SK-N-MC (cell line): Measurements from ENCODE around the gene SLC1A3.

Source experiments
- DNase-seq: peaks from one replicate; pipeline ENCODE4 v3.0.0-alpha.2; 2011; ENCODE audit warnings: low read depth, low spot score
- H3K27ac ChIP-seq: fragments of 200-600 bp; sonication (generic); 2 replicates; pipeline ENCODE4 v1.5.1; 2016; ENCODE audit warnings: mixed run types
- H3K36me3 ChIP-seq: fragments of 200-600 bp; sonication (generic); 2 replicates; pipeline ENCODE4 v1.6.1; 2017; ENCODE audit warnings: antibody characterized with exemption, low read length, mixed read lengths; ENCODE audit not compliant: insufficient read depth
- H3K4me3 ChIP-seq: fragments of 200-600 bp; sonication (generic); 2 replicates; pipeline ENCODE4 v1.5.1; 2016
- H3K9ac ChIP-seq: fragments of 200-600 bp; sonication (generic); 2 replicates; pipeline ENCODE4 v1.8.0; 2017; ENCODE audit warnings: mixed run types, mixed read lengths; ENCODE audit not compliant: insufficient read length
- H3K9me3 ChIP-seq: fragments of 200-600 bp; sonication (generic); 2 replicates; pipeline ENCODE4 v1.6.1; 2017; ENCODE audit warnings: low read depth, mild to moderate bottlenecking, antibody characterized with exemption, low read length, moderate library complexity, mixed read lengths
- EZH2 ChIP-seq: fragments of 200-600 bp; sonication (generic); IDR thresholded peaks from one replicate; pipeline ENCODE4 v1.6.1; 2017; ENCODE audit warnings: antibody characterized with exemption
- FOXP2 ChIP-seq: optimal IDR thresholded peaks from 2 replicates; pipeline ENCODE3; 2011; ENCODE audit warnings: mild to moderate bottlenecking, moderate library complexity; ENCODE audit not compliant: insufficient read depth; ENCODE audit errors: extremely low read length, control extremely low read depth
- POLR2AphosphoS5 ChIP-seq: IDR thresholded peaks from 2 replicates; pipeline ENCODE4 v1.6.1; 2012; ENCODE audit warnings: mild to moderate bottlenecking, low read depth, low read length, borderline replicate concordance

Gene SLC1A3

GRCh38 chr5:36712706-36713105 lies 106.3 kb downstream of the SLC1A3 start:
- no peak overlapping the region for H3K27ac ChIP-seq
- no peaks in the 10 kb centered on the region for H3K9me3 ChIP-seq
- TF ChIP-seq FOXP2 (no peak), EZH2 (no peak), POLR2AphosphoS5 (no peak)
- no peak for DNase-seq
- no peak overlapping the region for H3K4me3 ChIP-seq
- H3K9ac ChIP-seq: no peak overlapping the region
- H3K36me3 ChIP-seq: no peaks in the 10 kb centered on the region

GRCh38 chr5:36713541-36713940 lies 107.1 kb downstream of the SLC1A3 start:
- no peak overlapping the region for H3K27ac ChIP-seq
- no peak overlapping the region for H3K4me3 ChIP-seq
- H3K9me3 ChIP-seq: no peaks in the 10 kb centered on the region
- H3K36me3 ChIP-seq: no peaks in the 10 kb centered on the region
- no peak for DNase-seq
- no peak for TF ChIP-seq POLR2AphosphoS5
- TF ChIP-seq FOXP2: no peak
- no peak for TF ChIP-seq EZH2
- no peak overlapping the region for H3K9ac ChIP-seq

GRCh38 chr5:36717131-36717695 lies 110.8 kb downstream of the SLC1A3 start:
- no peak overlapping the region for H3K9ac ChIP-seq
- no peaks in the 10 kb centered on the region for H3K9me3 ChIP-seq
- H3K27ac ChIP-seq: 0 out of 2 replicates have a peak overlapping the region, but pooled peaks have one; percentile 37
- peak; percentile 56 for DNase-seq
- TF ChIP-seq POLR2AphosphoS5 (no peak), EZH2 (no peak), FOXP2 (no peak)
- H3K4me3 ChIP-seq: peak overlapping the region; percentile 32
- H3K36me3 ChIP-seq: no peaks in the 10 kb centered on the region

- Histone ChIP-seq H3K27ac (no peak overlapping the region), H3K36me3 (no peaks in the 10 kb centered on the region), H3K4me3 (no peak overlapping the region), H3K9ac (no peak overlapping the region), H3K9me3 (no peaks in the 10 kb centered on the region)
- no peak for DNase-seq
- TF ChIP-seq FOXP2: no peak
Observed at GRCh38 chr5:36719282-36719681, 112.9 kb downstream of the SLC1A3 start.

- no peak for TF ChIP-seq FOXP2
- TF ChIP-seq EZH2: no peak
- no peak for TF ChIP-seq POLR2AphosphoS5
- no peaks in the 10 kb centered on the region for H3K36me3 ChIP-seq
Observed at GRCh38 chr5:36720688-36721087, 114.3 kb downstream of the SLC1A3 start.

GRCh38 chr5:36721664-36722235 lies 115.3 kb downstream of the SLC1A3 start:
- H3K4me3 ChIP-seq: no peak overlapping the region
- H3K9me3 ChIP-seq: no peaks in the 10 kb centered on the region
- H3K9ac ChIP-seq: no peak overlapping the region
- DNase-seq: no peak
- TF ChIP-seq POLR2AphosphoS5: no peak
- TF ChIP-seq EZH2: no peak
- TF ChIP-seq FOXP2: no peak
- no peak overlapping the region for H3K27ac ChIP-seq
- no peaks in the 10 kb centered on the region for H3K36me3 ChIP-seq

More at GRCh38 chr5:36720688-36721087, 114.3 kb downstream of the SLC1A3 start:
- Histone ChIP-seq H3K27ac (no peak overlapping the region), H3K9ac (no peak overlapping the region), H3K4me3 (no peak overlapping the region), H3K9me3 (no peaks in the 10 kb centered on the region)
- no peak for DNase-seq

- Histone ChIP-seq H3K36me3 (no peaks in the 10 kb centered on the region), H3K9ac (no peak overlapping the region), H3K4me3 (no peak overlapping the region), H3K9me3 (no peaks in the 10 kb centered on the region), H3K27ac (no peak overlapping the region)
- no peak for DNase-seq
- TF ChIP-seq POLR2AphosphoS5: no peak
- no peak for TF ChIP-seq FOXP2
- TF ChIP-seq EZH2: no peak
Observed at GRCh38 chr5:36722900-36723299, 116.5 kb downstream of the SLC1A3 start.

- H3K9me3 ChIP-seq: no peaks in the 10 kb centered on the region
- no peak for DNase-seq
- no peak overlapping the region for H3K9ac ChIP-seq
- no peak overlapping the region for H3K4me3 ChIP-seq
- H3K27ac ChIP-seq: no peak overlapping the region
- no peaks in the 10 kb centered on the region for H3K36me3 ChIP-seq
- no peak for TF ChIP-seq EZH2
- TF ChIP-seq POLR2AphosphoS5: no peak
- no peak for TF ChIP-seq FOXP2
Observed at GRCh38 chr5:36723912-36724311, 117.5 kb downstream of the SLC1A3 start.
